Mesendoderm (in vitro differentiated cells): ENCODE measurements around the gene AADACL3. TPM values are rescaled to one million over a fixed set of nuclear protein-coding genes. Genes with fewer than 3 reads are reported as not detected.

Experiments
- DNase-seq: peaks from one replicate; pipeline ENCODE4 v3.0.0; 2013
- H2AK5ac ChIP-seq: 2 replicates; pipeline ENCODE4 v1.6.1; 2013; ENCODE audit warnings: low read length, inconsistent platforms
- H2BK120ac ChIP-seq: 2 replicates; pipeline ENCODE4 v1.6.1; 2013; ENCODE audit warnings: low read depth, mild to moderate bottlenecking, low read length, moderate library complexity, mixed read lengths
- H2BK15ac ChIP-seq: replicated peaks from 2 replicates; pipeline ENCODE4 v1.6.1; 2013; ENCODE audit warnings: low read depth, mild to moderate bottlenecking, moderate library complexity
- H2BK5ac ChIP-seq: 2 replicates; pipeline ENCODE4 v1.6.1; 2013; ENCODE audit warnings: low read length, inconsistent platforms
- H3K18ac ChIP-seq: 2 replicates; pipeline ENCODE4 v1.6.1; 2013; ENCODE audit warnings: mild to moderate bottlenecking, low read length, mixed read lengths
- H3K23ac ChIP-seq: one replicate; pipeline ENCODE4 v1.6.1; 2013; ENCODE audit warnings: low read length
- H3K27ac ChIP-seq: 2 replicates; pipeline ENCODE4 v1.5.1; 2013; ENCODE audit warnings: low read depth, mild to moderate bottlenecking, inconsistent platforms, low read length, moderate library complexity
- H3K27me3 ChIP-seq: 2 replicates; pipeline ENCODE4 v1.6.1; 2013; ENCODE audit warnings: low read length, control low read depth, mild to moderate bottlenecking, inconsistent platforms; ENCODE audit not compliant: insufficient read depth, poor library complexity
- H3K36me3 ChIP-seq: 2 replicates; pipeline ENCODE4 v1.6.1; 2013; ENCODE audit warnings: low read length, inconsistent platforms; ENCODE audit not compliant: control insufficient read depth, insufficient read depth
- H3K4ac ChIP-seq: one replicate; pipeline ENCODE4 v1.6.1; 2013; ENCODE audit warnings: low read depth, mild to moderate bottlenecking, low read length, moderate library complexity
- H3K4me1 ChIP-seq: 2 replicates; pipeline ENCODE4 v1.6.1; 2013; ENCODE audit warnings: low read depth, low read length, inconsistent platforms; ENCODE audit not compliant: control insufficient read depth
- H3K4me2 ChIP-seq: 2 replicates; pipeline ENCODE4 v1.6.1; 2013; ENCODE audit warnings: low read length
- H3K4me3 ChIP-seq: 2 replicates; pipeline ENCODE4 v1.5.1; 2013; ENCODE audit warnings: mild to moderate bottlenecking, low read length
- H3K56ac ChIP-seq: one replicate; pipeline ENCODE4 v1.6.1; 2013; ENCODE audit warnings: low read length
- H3K79me1 ChIP-seq: 2 replicates; pipeline ENCODE4 v1.6.1; 2013; ENCODE audit warnings: low read length, inconsistent platforms
- H3K79me2 ChIP-seq: 2 replicates; pipeline ENCODE4 v1.6.1; 2013; ENCODE audit warnings: mild to moderate bottlenecking, low read length; ENCODE audit not compliant: control insufficient read depth, insufficient read depth
- H3K9ac ChIP-seq: 2 replicates; pipeline ENCODE4 v1.6.1; 2013; ENCODE audit warnings: low read length, inconsistent platforms
- H4K5ac ChIP-seq: one replicate; pipeline ENCODE4 v1.6.1; 2013; ENCODE audit warnings: low read length
- H4K8ac ChIP-seq: one replicate; pipeline ENCODE4 v1.6.1; 2013; ENCODE audit warnings: low read depth, mild to moderate bottlenecking, control low read depth, low read length, moderate library complexity
- WGBS: extraction: QIAGEN DNeasy Blood & Tissue Kit; methylation state at CpG from one replicate; pipeline ENCODE4 v1.1.7; 2013; ENCODE audit warnings: low lambda C conversion rate, missing lambda C conversion rate; ENCODE audit not compliant: insufficient coverage; ENCODE audit errors: extremely low coverage; 5-methylcytosine and 5-hydroxymethylcytosine counted together
- small RNA-seq: library from polyadenylated mRNA; stranded (forward); fragments of <200 nt; extraction: miRNeasy Mini kit (QIAGEN cat#:217004); gene quantifications from one replicate; pipeline ENCODE3, GENCODE V24; 2013; ENCODE audit not compliant: insufficient read depth

Gene AADACL3

DNA sequence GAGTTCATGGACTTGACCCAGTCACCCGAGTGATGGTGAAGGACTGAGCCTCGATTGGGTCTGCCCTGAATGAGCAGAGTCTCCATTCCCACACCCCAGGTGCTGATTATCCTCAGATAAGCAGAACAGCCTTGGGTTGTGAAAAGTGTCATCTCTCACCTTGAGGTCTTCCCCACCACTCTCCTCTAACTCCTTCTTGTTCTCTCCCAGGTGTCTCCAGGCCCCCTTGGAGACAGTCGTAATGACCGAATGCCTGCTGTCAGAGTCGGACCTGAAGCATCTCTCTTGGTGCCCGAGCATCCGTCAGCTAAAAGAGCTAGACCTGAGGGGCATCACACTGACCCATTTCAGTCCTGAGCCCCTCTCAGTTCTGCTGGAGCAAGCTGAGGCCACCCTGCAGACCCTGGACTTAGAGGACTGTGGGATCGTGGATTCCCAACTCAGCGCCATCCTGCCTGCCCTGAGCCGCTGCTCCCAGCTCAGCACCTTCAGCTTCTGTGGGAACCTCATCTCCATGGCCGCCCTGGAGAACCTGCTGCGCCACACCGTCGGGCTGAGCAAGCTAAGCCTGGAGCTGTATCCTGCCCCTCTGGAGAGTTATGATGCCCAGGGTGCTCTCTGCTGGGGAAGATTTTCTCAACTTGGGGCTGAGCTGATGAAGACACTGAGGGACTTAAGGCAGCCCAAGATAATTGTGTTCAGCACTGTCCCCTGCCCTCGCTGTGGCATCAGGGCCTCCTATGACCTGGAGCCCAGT is 61.1 kb downstream of the AADACL3 start:
- H3K23ac ChIP-seq, result no peak overlapping the region
- no peak overlapping the region for H4K8ac ChIP-seq
- H2AK5ac ChIP-seq, result no peak overlapping the region
- no peak overlapping the region for H3K4ac ChIP-seq
- H3K27me3 ChIP-seq, result no peaks in the 10 kb centered on the region
- H3K79me1 ChIP-seq, result no peaks in the 10 kb centered on the region
- H2BK5ac ChIP-seq, result no peak overlapping the region
- H4K5ac ChIP-seq, result no peak overlapping the region
- H3K4me3 ChIP-seq, result no peak overlapping the region
- DNase-seq, result no peak
- H2BK15ac ChIP-seq, result no peak overlapping the region
- H3K4me1 ChIP-seq, result no peaks in the 10 kb centered on the region
- no peak overlapping the region for H3K4me2 ChIP-seq
- no peaks in the 10 kb centered on the region for H3K79me2 ChIP-seq
- no peak overlapping the region for H3K56ac ChIP-seq
- no CpG with 5 or more reads among the region's 15 CpGs for WGBS
- no peak overlapping the region for H2BK120ac ChIP-seq
- no peak overlapping the region for H3K27ac ChIP-seq
- no peak overlapping the region for H3K9ac ChIP-seq
- H3K18ac ChIP-seq, result no peak overlapping the region
- no peaks in the 10 kb centered on the region for H3K36me3 ChIP-seq

Small RNA genes lying within 50 kb of the gene (small RNA-seq; reads per million reads assigned to genes)
- gene AC244670.1, result not detected
